Fibroblast of skin of left biceps (primary cell): ENCODE measurements around the gene TMEM101.
A peak's percentile ranks its signal among the peaks of the same experiment; 100 is the strongest.
"Not testable (repeated sequence)": the region's sequence is repeated elsewhere in the genome, so short reads cannot be mapped to it uniquely, and the experiment has no call there.

ENCODE experiments used
- DNase-seq, 2 experiments: peaks; one replicate each; pipeline ENCODE4 v3.0.0-alpha.2; 2013; ENCODE audit warnings: low read depth in 2 of 2

The TMEM101 gene

DNA sequence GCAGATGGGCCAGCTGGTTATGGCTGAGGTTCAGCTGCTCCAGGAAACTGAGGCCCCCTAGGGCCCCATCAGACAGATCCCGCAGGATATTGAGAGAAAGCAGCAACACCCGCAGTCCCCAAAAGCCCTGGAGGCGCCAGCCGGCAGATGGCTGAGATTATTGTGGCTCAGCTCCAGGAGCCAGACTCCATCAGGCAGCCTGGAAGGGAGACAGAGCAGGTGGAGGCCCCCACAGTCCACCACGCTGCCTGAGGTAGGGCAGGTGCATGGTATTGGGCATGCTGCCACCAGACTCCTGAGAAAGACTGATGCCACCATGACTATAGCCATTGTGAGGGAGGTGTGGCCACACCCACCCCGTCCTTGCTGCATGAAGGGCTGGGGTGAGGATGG lies 9.5 kb upstream of the TMEM101 start:
- no peak for DNase-seq

- DNase-seq = no peak
Measured at GRCh38 chr17:44023545-44024270, 8.9 kb upstream of the TMEM101 start.

- no peak for DNase-seq
Measured at GRCh38 chr17:44022246-44022645, 7.5 kb upstream of the TMEM101 start.

DNA sequence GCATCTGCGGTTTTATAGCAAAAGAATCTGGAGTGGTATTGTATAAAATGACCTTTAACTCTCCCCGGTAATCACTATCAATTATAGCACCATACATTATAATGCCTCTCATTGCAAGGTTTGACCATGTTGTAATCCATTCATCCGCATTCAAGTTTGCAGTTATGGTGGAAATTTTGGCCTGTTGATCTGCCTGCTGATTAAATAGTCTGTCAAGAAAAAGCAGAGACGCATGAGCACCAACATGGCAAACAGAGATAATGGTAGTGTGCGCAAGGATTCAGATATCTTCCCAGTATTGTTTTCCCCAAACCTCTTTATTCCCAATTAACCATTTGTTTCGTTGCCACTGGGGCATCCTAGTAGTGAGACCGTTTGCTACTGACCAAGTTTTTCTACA lies 6.5 kb upstream of the TMEM101 start:
- DNase-seq = not testable (repeated sequence)

DNA sequence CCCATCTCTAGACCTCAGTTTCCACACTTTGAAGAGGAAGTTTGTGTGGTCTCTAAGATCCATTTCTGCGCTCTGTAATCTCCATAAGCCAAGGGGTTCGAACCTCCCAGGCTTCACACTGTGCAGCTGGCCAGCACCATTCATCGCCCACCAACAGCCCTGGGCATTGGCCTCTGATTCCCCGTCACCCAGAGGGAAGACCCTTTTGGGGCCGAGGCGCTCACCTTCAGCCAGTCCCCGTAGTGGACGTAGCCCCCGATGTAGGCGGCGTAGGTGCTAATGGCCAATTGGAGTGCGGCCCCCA lies 678 bp downstream of the TMEM101 start:
- no peak for DNase-seq

- no peak for DNase-seq
Measured at GRCh38 chr17:44012874-44013273, 1.9 kb downstream of the TMEM101 start.

- DNase-seq = no peak
Measured at GRCh38 chr17:44012391-44012790, 2.4 kb downstream of the TMEM101 start.

- DNase-seq = no peak
Measured at GRCh38 chr17:44011876-44012275, 2.9 kb downstream of the TMEM101 start.

DNA sequence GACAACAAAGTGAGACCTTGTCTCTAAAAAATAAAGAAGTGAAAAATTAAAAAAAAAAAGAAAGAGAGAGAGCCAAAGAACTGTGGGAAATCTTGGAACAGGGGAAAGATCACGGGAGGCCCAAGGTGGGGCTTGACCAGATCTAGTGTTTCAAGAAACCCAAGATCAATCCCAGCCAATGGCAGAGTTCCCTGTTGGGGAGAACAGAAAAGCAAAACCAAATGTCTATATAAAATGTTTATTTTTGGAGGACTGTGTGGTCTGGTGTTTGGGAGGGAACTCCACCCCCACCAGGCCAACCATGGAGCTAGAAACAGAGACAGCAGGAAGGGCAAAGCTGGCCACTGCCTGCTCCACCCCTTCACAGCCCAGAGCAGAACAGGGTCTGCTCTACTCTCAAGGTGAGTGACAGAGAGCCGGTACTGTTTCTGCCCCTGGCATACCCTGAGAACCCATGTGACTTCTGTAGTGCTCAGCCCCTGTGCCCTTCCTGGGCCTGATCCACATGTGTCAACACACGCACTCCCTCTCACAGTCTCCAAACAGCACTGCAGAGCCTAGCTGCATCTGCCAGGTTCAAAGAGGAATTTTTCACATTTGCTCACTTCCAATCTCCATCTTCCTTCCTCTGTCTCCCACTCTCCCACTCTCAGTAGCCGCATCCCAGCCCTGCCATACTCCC lies 3.7 kb downstream of the TMEM101 start:
- no peak for DNase-seq

- DNase-seq = no peak
Measured at GRCh38 chr17:44008205-44008909, 6.4 kb downstream of the TMEM101 start.

DNA sequence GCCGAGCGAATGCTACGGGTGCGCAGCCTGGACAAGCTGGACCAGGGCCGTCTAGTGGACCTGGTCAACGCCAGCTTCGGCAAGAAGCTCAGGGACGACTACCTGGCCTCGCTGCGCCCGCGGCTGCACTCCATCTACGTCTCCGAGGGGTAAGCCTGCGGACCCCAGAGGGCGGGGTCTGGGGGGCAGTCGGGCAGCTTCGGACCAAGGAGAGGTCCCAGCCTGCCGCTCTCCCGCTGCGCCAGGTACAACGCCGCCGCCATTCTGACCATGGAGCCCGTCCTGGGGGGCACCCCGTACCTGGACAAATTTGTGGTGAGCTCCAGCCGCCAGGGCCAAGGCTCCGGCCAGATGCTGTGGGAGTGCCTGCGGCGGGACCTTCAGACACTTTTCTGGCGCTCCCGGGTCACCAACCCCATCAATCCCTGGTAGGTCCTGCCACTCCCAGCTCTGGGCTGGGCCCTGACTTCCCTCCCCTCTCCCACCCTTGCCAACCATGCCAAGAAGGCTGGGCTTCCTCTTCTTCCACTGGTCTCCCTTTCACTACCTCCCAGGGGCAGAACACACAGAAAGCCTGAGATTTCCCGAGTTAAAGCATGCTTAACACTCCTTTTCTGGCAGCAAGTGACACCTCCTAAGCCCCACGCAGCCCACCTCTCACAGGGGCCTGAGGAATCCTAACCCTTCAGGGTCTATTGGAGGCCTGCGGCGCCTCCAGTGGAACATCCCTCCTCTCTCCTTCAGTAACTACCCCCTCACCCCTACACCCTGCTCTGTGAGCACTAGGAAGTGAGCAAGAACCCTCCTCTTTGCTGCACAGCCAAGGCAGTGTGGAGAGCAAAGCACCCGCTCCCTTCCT lies 7.2 kb downstream of the TMEM101 start:
- DNase-seq = no peak

DNA sequence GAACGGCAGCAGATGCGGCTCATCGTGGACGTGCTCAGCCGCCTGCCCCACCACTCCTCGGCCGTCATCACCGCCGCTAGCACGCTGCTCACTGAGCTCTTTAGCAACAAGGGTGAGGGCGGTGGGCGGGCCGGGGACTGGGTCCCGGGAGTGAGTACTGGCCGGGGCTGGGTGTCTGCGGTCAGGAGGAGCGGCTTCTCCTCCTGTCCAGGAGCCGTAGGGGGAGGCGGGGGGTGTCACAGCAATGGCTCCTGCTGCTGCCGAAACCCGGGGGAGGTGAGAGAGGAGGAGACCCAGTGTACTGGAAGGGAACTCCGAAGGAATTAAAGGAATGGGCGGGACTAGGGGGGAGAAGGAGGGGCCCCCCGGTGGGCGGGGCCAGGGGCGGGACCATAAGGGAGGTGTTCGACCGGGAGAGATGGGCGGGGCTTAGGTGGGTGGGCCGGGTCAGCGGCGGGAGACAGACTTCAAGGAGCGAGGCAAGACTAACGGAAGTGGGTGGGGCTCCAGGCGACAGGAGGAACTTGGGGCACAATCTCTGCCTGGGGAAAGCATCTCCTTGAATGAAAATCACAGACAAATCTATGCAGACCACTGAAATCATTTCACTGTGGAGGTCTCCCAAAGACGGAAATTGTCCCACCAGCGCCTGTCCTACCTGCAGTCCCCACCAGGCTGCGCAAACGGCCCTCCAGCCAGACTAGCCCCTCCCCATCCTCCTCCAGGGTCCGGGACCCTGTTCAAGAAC lies 8.0 kb downstream of the TMEM101 start:
- peak; percentile 82 to 88 for DNase-seq

GRCh38 chr17:44006272-44006597 lies 8.5 kb downstream of the TMEM101 start:
- no peak for DNase-seq

DNA sequence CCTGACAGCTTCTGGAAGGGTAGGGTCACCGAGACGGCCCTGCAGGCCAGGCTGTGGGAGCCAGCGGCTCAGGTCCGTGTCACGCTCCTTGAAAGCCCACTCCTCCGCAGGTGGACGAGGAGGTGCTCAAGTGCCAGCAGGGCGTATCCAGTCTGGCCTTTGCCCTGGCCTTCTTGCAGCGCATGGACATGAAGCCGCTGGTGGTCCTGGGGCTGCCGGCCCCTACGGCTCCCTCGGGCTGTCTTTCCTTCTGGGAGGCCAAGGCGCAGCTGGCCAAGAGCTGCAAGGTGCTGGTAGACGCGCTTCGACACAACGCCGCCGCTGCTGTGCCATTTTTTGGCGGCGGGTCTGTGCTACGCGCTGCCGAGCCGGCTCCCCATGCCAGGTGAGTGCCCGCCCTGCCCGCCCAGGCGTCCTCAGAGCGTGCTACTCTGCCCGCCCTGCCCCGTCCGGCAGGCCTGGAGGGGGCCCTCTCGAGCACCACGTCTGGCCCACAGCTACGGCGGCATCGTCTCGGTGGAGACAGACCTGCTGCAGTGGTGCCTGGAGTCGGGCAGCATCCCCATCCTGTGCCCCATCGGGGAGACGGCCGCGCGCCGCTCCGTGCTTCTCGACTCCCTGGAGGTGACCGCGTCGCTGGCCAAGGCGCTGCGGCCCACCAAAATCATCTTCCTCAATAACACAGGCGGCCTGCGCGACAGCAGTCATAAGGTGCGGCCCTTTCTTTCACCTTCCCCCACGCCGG lies 9.1 kb downstream of the TMEM101 start:
- no peak for DNase-seq

GRCh38 chr17:44004761-44005526 lies 9.8 kb downstream of the TMEM101 start:
- DNase-seq = no peak

- DNase-seq = no peak
Measured at GRCh38 chr17:44004077-44004760, 10.5 kb downstream of the TMEM101 start, which contains the start of gene NAGS. Gene NAGS (plus strand): TSS chr17:44004622. CDS start chr17:44004664, 42 bp downstream.

- peak; percentile 47 to 49 for DNase-seq
Measured at GRCh38 chr17:44002141-44002848, 12.5 kb downstream of the TMEM101 start.

GRCh38 chr17:44001461-44001920 lies 13.3 kb downstream of the TMEM101 start:
- DNase-seq = no peak
